Fibroblast of pulmonary artery (primary cell): ENCODE data around the gene SLC38A9.

Experiments
- DNase-seq: peaks from one replicate; pipeline ENCODE4 v3.0.0-alpha.2; 2010; ENCODE audit warnings: low read depth
- H3K4me3 ChIP-seq: replicated peaks from 2 replicates; pipeline ENCODE4 v1.5.1; 2011; ENCODE audit warnings: low read depth, mild to moderate bottlenecking, control low read depth, low read length, moderate library complexity
- CTCF ChIP-seq: IDR thresholded peaks from 2 replicates; pipeline ENCODE4 v1.5.1; 2011; ENCODE audit warnings: mild to moderate bottlenecking, control low read depth, low read length, inconsistent platforms; ENCODE audit errors: missing control alignments

SLC38A9 gene

GRCh38 chr5:55629815-55630214 lies 82.3 kb downstream of the SLC38A9 start:
- no peak for DNase-seq
- no peak overlapping the region for H3K4me3 ChIP-seq
- no peak for TF ChIP-seq CTCF

- DNase-seq = no peak
- no peak for TF ChIP-seq CTCF
- no peak overlapping the region for H3K4me3 ChIP-seq
Measured at GRCh38 chr5:55626790-55627189, 85.3 kb downstream of the SLC38A9 start.

GRCh38 chr5:55625913-55626312 lies 86.2 kb downstream of the SLC38A9 start:
- no peak overlapping the region for H3K4me3 ChIP-seq
- no peak for TF ChIP-seq CTCF
- no peak for DNase-seq

GRCh38 chr5:55625589-55625909 lies 86.6 kb downstream of the SLC38A9 start:
- no peak for TF ChIP-seq CTCF
- no peak overlapping the region for H3K4me3 ChIP-seq
- no peak for DNase-seq

- DNase-seq = no peak
- no peak for TF ChIP-seq CTCF
- no peak overlapping the region for H3K4me3 ChIP-seq
Measured at GRCh38 chr5:55624841-55625588, 87.1 kb downstream of the SLC38A9 start.

GRCh38 chr5:55623789-55624188 lies 88.3 kb downstream of the SLC38A9 start:
- no peak for TF ChIP-seq CTCF
- no peak overlapping the region for H3K4me3 ChIP-seq
- DNase-seq = no peak

GRCh38 chr5:55622460-55622859 lies 89.7 kb downstream of the SLC38A9 start:
- no peak overlapping the region for H3K4me3 ChIP-seq
- no peak for DNase-seq
- no peak for TF ChIP-seq CTCF
